Measurements from ENCODE around the gene LRRC26. TPM values are rescaled to one million over a fixed set of nuclear protein-coding genes. Genes with fewer than 3 reads are reported as not detected.

The LRRC26 gene
- total RNA-seq, 1 experiment from 2014 or later, result not detected

Other genes with a start within 250 kb of the LRRC26 start
- 205 and 264 TPM in 2 replicates for gene FBXW5, start 225.3 kb downstream of the LRRC26 start, total RNA-seq (2014; rRNA removed)
- not detected in 2 replicates for gene C8G, start 224.8 kb downstream of the LRRC26 start, total RNA-seq (2014; rRNA removed)
- not detected in 2 replicates for gene LCN12, start 217.8 kb downstream of the LRRC26 start, total RNA-seq (2014; rRNA removed)
- gene PTGDS, start 192.5 kb downstream of the LRRC26 start, total RNA-seq (2014; rRNA removed), result 2.0 TPM in 1 of 2 replicates, not detected in the other
- 0.11 TPM in 1 of 2 replicates, not detected in the other for gene LCNL1, start 187.1 kb downstream of the LRRC26 start, total RNA-seq (2014; rRNA removed)
- gene PAXX, start 177.6 kb downstream of the LRRC26 start, total RNA-seq (2014; rRNA removed), result 53.2 and 67.3 TPM in 2 replicates
- 0.52 TPM in 1 of 2 replicates, not detected in the other for gene CLIC3, start 173.5 kb downstream of the LRRC26 start, total RNA-seq (2014; rRNA removed)
- 13.2 and 15.5 TPM in 2 replicates for gene ABCA2, start 141.8 kb downstream of the LRRC26 start, total RNA-seq (2014; rRNA removed)
- not detected in 2 replicates for gene FUT7, start 138.0 kb downstream of the LRRC26 start, total RNA-seq (2014; rRNA removed)
- 5.3 and 5.5 TPM in 2 replicates for gene NPDC1, start 123.9 kb downstream of the LRRC26 start, total RNA-seq (2014; rRNA removed)
- not detected in 2 replicates for gene ENTPD2, start 116.0 kb downstream of the LRRC26 start, total RNA-seq (2014; rRNA removed)
- gene SAPCD2, start 99.5 kb downstream of the LRRC26 start, total RNA-seq (2014; rRNA removed), result 16.1 and 17.7 TPM in 2 replicates
- gene UAP1L1, start 92.5 kb downstream of the LRRC26 start, total RNA-seq (2014; rRNA removed), result 13.6 and 17.6 TPM in 2 replicates
- 78.4 and 92.8 TPM in 2 replicates for gene MAN1B1, start 83.1 kb downstream of the LRRC26 start, total RNA-seq (2014; rRNA removed)
- gene DPP7, start 55.3 kb downstream of the LRRC26 start, total RNA-seq (2014; rRNA removed), result 81.8 and 91.5 TPM in 2 replicates
- gene GRIN1, start 30.9 kb downstream of the LRRC26 start, total RNA-seq (2014; rRNA removed), result 0.29 TPM in 1 of 2 replicates, not detected in the other
- 0.45 TPM in 1 of 2 replicates, not detected in the other for gene TMEM210, start 2.0 kb upstream of the LRRC26 start, total RNA-seq (2014; rRNA removed)
- gene ANAPC2, start 18.5 kb upstream of the LRRC26 start, total RNA-seq (2014; rRNA removed), result 21.9 and 24.4 TPM in 2 replicates
- 108 and 115 TPM in 2 replicates for gene SSNA1, start 18.6 kb upstream of the LRRC26 start, total RNA-seq (2014; rRNA removed)
- 6.3 and 10.7 TPM in 2 replicates for gene TPRN, start 30.7 kb upstream of the LRRC26 start, total RNA-seq (2014; rRNA removed)
- 45.7 and 50.1 TPM in 2 replicates for gene TMEM203, start 35.6 kb upstream of the LRRC26 start, total RNA-seq (2014; rRNA removed)
- 15.4 and 16.9 TPM in 2 replicates for gene NDOR1, start 35.6 kb upstream of the LRRC26 start, total RNA-seq (2014; rRNA removed)
- gene RNF208, start 52.2 kb upstream of the LRRC26 start, total RNA-seq (2014; rRNA removed), result 0.26 TPM in 1 of 2 replicates, not detected in the other
- gene CYSRT1, start 55.1 kb upstream of the LRRC26 start, total RNA-seq (2014; rRNA removed), result 4.1 and 4.4 TPM in 2 replicates
- 0.06 and 0.23 TPM in 2 replicates for gene RNF224, start 57.5 kb upstream of the LRRC26 start, total RNA-seq (2014; rRNA removed)
- 0.06 TPM in 1 of 2 replicates, not detected in the other for gene SLC34A3, start 60.9 kb upstream of the LRRC26 start, total RNA-seq (2014; rRNA removed)
- 517 and 586 TPM in 2 replicates for gene TUBB4B, start 71.2 kb upstream of the LRRC26 start, total RNA-seq (2014; rRNA removed)
- not detected in 2 replicates for gene STPG3, start 81.2 kb upstream of the LRRC26 start, total RNA-seq (2014; rRNA removed)
- 60.7 and 61.8 TPM in 2 replicates for gene NELFB, start 85.3 kb upstream of the LRRC26 start, total RNA-seq (2014; rRNA removed)
- 2.6 and 2.8 TPM in 2 replicates for gene TOR4A, start 107.7 kb upstream of the LRRC26 start, total RNA-seq (2014; rRNA removed)
- 0.06 TPM in 1 of 2 replicates, not detected in the other for gene NRARP, start 132.2 kb upstream of the LRRC26 start, total RNA-seq (2014; rRNA removed)

Measured in LHCN-M2 (cell line).